H9 (cell line): ENCODE data around the gene NDUFS6. TPM values are rescaled to one million over a fixed set of nuclear protein-coding genes. Genes with fewer than 3 reads are reported as not detected.

Experiments used
- DNase-seq: peaks from one replicate; pipeline ENCODE4 v3.0.0-alpha.2; 2017
- H2AFZ ChIP-seq: one replicate; pipeline ENCODE4 v1.6.1; 2013; ENCODE audit warnings: mild to moderate bottlenecking, low read length, control low read depth, moderate library complexity
- H2AK5ac ChIP-seq: 2 replicates; pipeline ENCODE4 v1.6.1; 2013; ENCODE audit warnings: low read length, control low read depth, mixed read lengths; ENCODE audit not compliant: insufficient read length
- H2BK120ac ChIP-seq: one replicate; pipeline ENCODE4 v1.6.1; 2013; ENCODE audit warnings: low read depth, mild to moderate bottlenecking, low read length, control low read depth, inconsistent platforms; ENCODE audit not compliant: poor library complexity, severe bottlenecking
- H2BK12ac ChIP-seq: 2 replicates; pipeline ENCODE4 v1.6.1; 2013; ENCODE audit warnings: low read length, control low read depth, mixed read lengths, low read depth; ENCODE audit not compliant: insufficient read length
- H2BK15ac ChIP-seq: 2 replicates; pipeline ENCODE4 v1.6.1; 2013; ENCODE audit warnings: low read depth, low read length, control low read depth
- H2BK20ac ChIP-seq: one replicate; pipeline ENCODE4 v1.6.1; 2013; ENCODE audit warnings: low read depth, mild to moderate bottlenecking, low read length, control low read depth, inconsistent platforms; ENCODE audit not compliant: poor library complexity, severe bottlenecking
- H2BK5ac ChIP-seq: 2 replicates; pipeline ENCODE4 v1.6.1; 2013; ENCODE audit warnings: low read length, control low read depth, mixed read lengths; ENCODE audit not compliant: insufficient read length
- H3K14ac ChIP-seq: 2 replicates; pipeline ENCODE4 v1.6.1; 2013; ENCODE audit warnings: low read length, control low read depth; ENCODE audit not compliant: insufficient read depth
- H3K18ac ChIP-seq: 2 replicates; pipeline ENCODE4 v1.6.1; 2013; ENCODE audit warnings: low read depth, mild to moderate bottlenecking, mixed read lengths, low read length, control low read depth; ENCODE audit not compliant: insufficient read length
- H3K23ac ChIP-seq: 2 replicates; pipeline ENCODE4 v1.6.1; 2013; ENCODE audit warnings: low read length, control low read depth, mixed read lengths, low read depth; ENCODE audit not compliant: insufficient read length
- H3K23me2 ChIP-seq: 2 replicates; pipeline ENCODE4 v1.6.1; 2013; ENCODE audit warnings: low read depth, mild to moderate bottlenecking, mixed read lengths, low read length, control low read depth; ENCODE audit not compliant: insufficient read length, poor library complexity, severe bottlenecking
- H3K27ac ChIP-seq: 2 replicates; pipeline ENCODE4 v1.5.1; 2013; ENCODE audit warnings: low read length, control low read depth, mixed read lengths, low read depth; ENCODE audit not compliant: insufficient read length
- H3K27me3 ChIP-seq: 2 replicates; pipeline ENCODE4 v1.6.1; 2013; ENCODE audit warnings: low read length, control low read depth, inconsistent platforms; ENCODE audit not compliant: insufficient read depth
- H3K4ac ChIP-seq: 2 replicates; pipeline ENCODE4 v1.6.1; 2013; ENCODE audit warnings: low read depth, mild to moderate bottlenecking, control low read depth, inconsistent platforms, low read length, moderate library complexity
- H3K4me1 ChIP-seq: 2 replicates; pipeline ENCODE4 v1.6.1; 2013; ENCODE audit warnings: low read length, control low read depth, inconsistent platforms; ENCODE audit not compliant: insufficient read depth
- H3K4me2 ChIP-seq: 2 replicates; pipeline ENCODE4 v1.6.1; 2013; ENCODE audit warnings: low read length, control low read depth, mixed read lengths; ENCODE audit not compliant: insufficient read length, insufficient read depth
- H3K56ac ChIP-seq: 2 replicates; pipeline ENCODE4 v1.6.1; 2013; ENCODE audit warnings: low read depth, mild to moderate bottlenecking, mixed read lengths, low read length, control low read depth; ENCODE audit not compliant: insufficient read length
- H3K79me1 ChIP-seq: 2 replicates; pipeline ENCODE4 v1.6.1; 2013; ENCODE audit warnings: low read depth, mild to moderate bottlenecking, moderate library complexity, low read length, control low read depth, inconsistent platforms; ENCODE audit not compliant: insufficient read depth, poor library complexity, severe bottlenecking
- H3K79me2 ChIP-seq: 2 replicates; pipeline ENCODE4 v1.6.1; 2013; ENCODE audit warnings: low read length, control low read depth, inconsistent platforms; ENCODE audit not compliant: insufficient read depth
- H3K9ac ChIP-seq: 2 replicates; pipeline ENCODE4 v1.6.1; 2013; ENCODE audit warnings: low read length, control low read depth, mixed read lengths; ENCODE audit not compliant: insufficient read length; ENCODE audit errors: extremely low read depth
- H3K9me3 ChIP-seq: one replicate; pipeline ENCODE4 v1.6.1; 2013; ENCODE audit warnings: low read depth, low read length, inconsistent platforms; ENCODE audit not compliant: control insufficient read depth
- H3T11ph ChIP-seq: one replicate; pipeline ENCODE4 v1.6.1; 2013; ENCODE audit warnings: mild to moderate bottlenecking, low read length, control low read depth, inconsistent platforms
- H4K20me1 ChIP-seq: one replicate; pipeline ENCODE4 v1.6.1; 2013; ENCODE audit not compliant: control insufficient read depth, insufficient read length, insufficient read depth
- H4K5ac ChIP-seq: 2 replicates; pipeline ENCODE4 v1.6.1; 2013; ENCODE audit warnings: low read depth, mild to moderate bottlenecking, mixed read lengths, low read length, control low read depth; ENCODE audit not compliant: insufficient read length
- H4K8ac ChIP-seq: replicated peaks from 2 replicates; pipeline ENCODE4 v1.6.1; 2013; ENCODE audit warnings: low read length, control low read depth, mixed read lengths, low read depth; ENCODE audit not compliant: insufficient read length
- H4K91ac ChIP-seq: 2 replicates; pipeline ENCODE4 v1.6.1; 2013; ENCODE audit warnings: low read depth, mild to moderate bottlenecking, moderate library complexity, mixed read lengths, low read length, control low read depth; ENCODE audit not compliant: insufficient read length
- H3K27ac Mint-ChIP-seq, 3 experiments: 2 replicates in 2 of 3; 3 replicates in 1 of 3; pipeline ENCODE4 v1.8.0; 2020 to 2021; ENCODE audit warnings: mixed read lengths in 3 of 3, mild to moderate bottlenecking in 1 of 3, moderate library complexity in 1 of 3
- H3K27me3 Mint-ChIP-seq: 2 replicates; pipeline ENCODE4 v1.8.0; 2021; ENCODE audit warnings: low read depth, mild to moderate bottlenecking, moderate library complexity, mixed read lengths
- H3K36me3 Mint-ChIP-seq, 3 experiments: 2 replicates in 2 of 3; 3 replicates in 1 of 3; pipeline ENCODE4 v1.8.0; 2020 to 2021; ENCODE audit warnings: low read depth in 3 of 3, mixed read lengths in 3 of 3; ENCODE audit not compliant: insufficient read depth in 1 of 3
- H3K4me1 Mint-ChIP-seq, 2 experiments: 2 replicates each; pipeline ENCODE4 v1.8.0; 2020; ENCODE audit warnings: mixed read lengths in 2 of 2
- H3K4me3 Mint-ChIP-seq, 2 experiments: 2 replicates in 1 of 2; 3 replicates in 1 of 2; pipeline ENCODE4 v1.8.0; 2020 to 2021; ENCODE audit warnings: mild to moderate bottlenecking in 2 of 2, mixed read lengths in 2 of 2, moderate library complexity in 1 of 2
- H3K9me3 Mint-ChIP-seq, 2 experiments: 2 replicates in 1 of 2; 3 replicates in 1 of 2; pipeline ENCODE4 v1.8.0; 2020; ENCODE audit warnings: mild to moderate bottlenecking in 2 of 2, mixed read lengths in 2 of 2, moderate library complexity in 1 of 2
- WGBS: extraction: QIAGEN DNeasy Blood & Tissue Kit; methylation state at CpG from one replicate; pipeline ENCODE4 v1.1.7; 2013; ENCODE audit warnings: missing lambda C conversion rate, low lambda C conversion rate, mixed read lengths; ENCODE audit not compliant: insufficient read length; ENCODE audit errors: extremely low coverage; 5-methylcytosine and 5-hydroxymethylcytosine counted together
- total RNA-seq: library from RNA; stranded (reverse); gene quantifications from 2 replicates; pipeline ENCODE4 v1.2.1, GENCODE V29; 2021
- TF ChIP-seq, protein P1 (sequence below): fragments of 200-600 bp; sonication (generic); conservative IDR thresholded peaks from 3 replicates; pipeline ENCODE4 v1.8.0; 2021; ENCODE audit warnings: antibody characterized with exemption, mild to moderate bottlenecking

NDUFS6 gene
- total RNA-seq, 1 experiment from 2014 or later: 62.5 TPM

DNA sequence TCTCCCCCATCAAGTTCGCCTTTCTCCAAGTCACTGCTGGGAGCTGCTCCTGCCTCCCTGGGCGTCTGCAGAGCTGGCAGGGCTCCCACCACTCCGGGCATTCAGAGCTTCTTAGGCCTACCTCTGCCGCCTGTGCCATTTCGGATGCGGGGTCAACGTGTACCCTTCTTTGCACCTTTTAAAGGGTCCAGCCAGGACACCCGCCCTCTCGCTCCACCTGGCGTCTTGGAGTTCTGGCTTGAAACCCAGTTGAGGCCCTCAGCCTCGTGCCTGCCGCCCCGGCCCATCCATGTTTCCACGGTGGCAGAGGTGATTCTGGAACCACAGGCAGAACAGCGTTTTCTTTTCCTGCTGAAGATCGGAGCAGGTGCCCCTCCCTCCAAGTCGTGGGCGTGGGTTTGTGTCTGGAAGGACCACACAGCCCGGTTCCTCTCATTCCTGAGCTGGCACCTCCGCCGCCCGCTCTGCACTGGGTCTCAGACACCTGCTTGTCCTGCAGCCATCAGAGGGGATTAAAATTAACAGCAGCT lies 32.9 kb downstream of the NDUFS6 start:
- Histone ChIP-seq H4K91ac (no peak overlapping the region), H3K23me2 (no peaks in the 10 kb centered on the region), H3K27me3 (no peaks in the 10 kb centered on the region), H3K4me2 (no peak overlapping the region), H3K79me1 (no peaks in the 10 kb centered on the region), H2BK120ac (no peak overlapping the region), H3K4me1 (no peaks in the 10 kb centered on the region), H2BK12ac (no peak overlapping the region), H3K79me2 (no peaks in the 10 kb centered on the region), H3K14ac (no peak overlapping the region; the same call in 1 of the 2 replicates), H3K56ac (no peak overlapping the region), H2BK15ac (no peak overlapping the region), H3K18ac (no peak overlapping the region), H2AK5ac (no peak overlapping the region), H4K8ac (no peak overlapping the region), H2BK20ac (no peak overlapping the region), H3T11ph (no peak overlapping the region), H4K5ac (no peak overlapping the region), H3K23ac (no peak overlapping the region), H4K20me1 (no peaks in the 10 kb centered on the region), H3K9me3 (no peaks in the 10 kb centered on the region), H2AFZ (no peak overlapping the region), H2BK5ac (no peak overlapping the region), H3K4ac (no peak overlapping the region), H3K9ac (no peak overlapping the region), H3K27ac (no peak overlapping the region)
- Mint-ChIP-seq H3K27me3 (peaks cover 22% of the 10 kb centered on the region), H3K9me3 (no peaks in the 10 kb centered on the region; a peak in 1 of 5 replicates), H3K4me3 (no peak overlapping the region), H3K36me3 (peaks cover 0 to 2% (median 0%) of the 10 kb centered on the region in 3 experiments; a peak in 1 of 7 replicates), H3K27ac (no peak overlapping the region; a peak in 1 of 7 replicates), H3K4me1 (peaks cover 27 to 52% of the 10 kb centered on the region in 2 experiments)
- WGBS: no CpG with 5 or more reads among the region's 22 CpGs
- TF ChIP-seq, protein P1, sequence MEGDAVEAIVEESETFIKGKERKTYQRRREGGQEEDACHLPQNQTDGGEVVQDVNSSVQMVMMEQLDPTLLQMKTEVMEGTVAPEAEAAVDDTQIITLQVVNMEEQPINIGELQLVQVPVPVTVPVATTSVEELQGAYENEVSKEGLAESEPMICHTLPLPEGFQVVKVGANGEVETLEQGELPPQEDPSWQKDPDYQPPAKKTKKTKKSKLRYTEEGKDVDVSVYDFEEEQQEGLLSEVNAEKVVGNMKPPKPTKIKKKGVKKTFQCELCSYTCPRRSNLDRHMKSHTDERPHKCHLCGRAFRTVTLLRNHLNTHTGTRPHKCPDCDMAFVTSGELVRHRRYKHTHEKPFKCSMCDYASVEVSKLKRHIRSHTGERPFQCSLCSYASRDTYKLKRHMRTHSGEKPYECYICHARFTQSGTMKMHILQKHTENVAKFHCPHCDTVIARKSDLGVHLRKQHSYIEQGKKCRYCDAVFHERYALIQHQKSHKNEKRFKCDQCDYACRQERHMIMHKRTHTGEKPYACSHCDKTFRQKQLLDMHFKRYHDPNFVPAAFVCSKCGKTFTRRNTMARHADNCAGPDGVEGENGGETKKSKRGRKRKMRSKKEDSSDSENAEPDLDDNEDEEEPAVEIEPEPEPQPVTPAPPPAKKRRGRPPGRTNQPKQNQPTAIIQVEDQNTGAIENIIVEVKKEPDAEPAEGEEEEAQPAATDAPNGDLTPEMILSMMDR: no peak
- DNase-seq: no peak
